HG02623 (cell line): ENCODE measurements around the gene EHBP1.
A peak's percentile ranks its signal among the peaks of the same experiment; 100 is the strongest.

ENCODE experiments used
- ATAC-seq: cut with Tn5 transposase; IDR thresholded peaks from one replicate; pipeline ENCODE4 v1.9.1; 2021; ENCODE audit warnings: moderate library complexity; ENCODE audit not compliant: unreplicated experiment

The EHBP1 gene

GRCh38 chr2:62705007-62705829 is at the start of gene EHBP1:
Gene EHBP1, plus strand, starts transcription at chr2:62705713. Its CDS starts 1,479 bp downstream, at chr2:62707192.
- ATAC-seq, result peak; percentile 95

DNA sequence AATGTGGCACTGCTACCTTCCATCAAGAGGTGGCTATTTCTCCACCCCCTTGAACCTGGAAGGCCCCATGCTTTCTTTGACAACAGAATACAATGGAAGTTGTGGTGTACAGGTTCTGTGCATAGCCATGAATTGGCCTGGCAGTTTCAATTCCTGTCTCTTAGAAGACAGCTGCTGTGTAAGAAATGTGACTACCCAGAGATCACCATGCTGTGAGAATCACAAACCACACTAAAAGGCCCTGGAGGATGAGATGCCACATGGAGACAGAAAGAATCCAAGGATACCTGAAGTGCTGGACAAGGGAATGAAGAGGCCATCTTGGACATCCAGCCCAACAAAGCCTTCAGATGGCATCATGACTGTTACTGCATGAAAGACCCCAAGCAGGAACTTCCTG is 47.7 kb upstream of the EHBP1 start:
- peak; percentile 37 for ATAC-seq

- no peak for ATAC-seq
Observed at GRCh38 chr2:62658891-62659290, 46.6 kb upstream of the EHBP1 start.

GRCh38 chr2:62660087-62660486 is 45.4 kb upstream of the EHBP1 start:
- peak; percentile 76 for ATAC-seq

DNA sequence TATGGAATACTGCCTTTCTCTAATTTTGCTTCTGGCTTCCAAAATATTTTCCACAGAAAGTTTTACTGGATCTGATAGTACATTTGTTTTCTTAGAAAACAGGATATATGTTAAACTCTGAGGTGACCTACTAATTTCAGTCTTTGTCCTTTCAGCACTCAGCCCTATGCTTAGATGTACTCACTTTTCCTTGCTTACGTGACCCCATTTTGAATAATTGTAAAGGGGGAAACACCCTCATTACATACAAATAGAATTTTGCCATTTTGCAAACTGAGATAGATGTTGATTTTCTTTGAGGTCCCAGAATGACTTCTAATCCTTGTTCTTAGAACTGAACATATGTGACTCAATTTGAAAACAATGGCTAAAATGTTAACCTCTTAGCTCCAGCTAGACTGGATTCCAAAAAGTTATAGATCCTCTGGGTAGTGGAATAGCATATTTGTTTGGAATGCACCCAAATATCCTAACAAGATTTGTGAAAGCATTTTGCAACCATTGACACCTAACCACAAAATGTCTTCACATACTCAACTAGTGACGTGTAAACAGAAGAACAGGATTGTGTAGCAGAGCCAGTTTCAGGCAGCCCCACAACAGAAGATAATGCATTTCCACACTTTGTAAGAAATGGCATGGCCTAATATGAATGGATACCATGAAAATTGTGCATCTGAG is 44.8 kb upstream of the EHBP1 start:
- ATAC-seq, result no peak

GRCh38 chr2:62661263-62661635 is 44.3 kb upstream of the EHBP1 start:
- no peak for ATAC-seq

DNA sequence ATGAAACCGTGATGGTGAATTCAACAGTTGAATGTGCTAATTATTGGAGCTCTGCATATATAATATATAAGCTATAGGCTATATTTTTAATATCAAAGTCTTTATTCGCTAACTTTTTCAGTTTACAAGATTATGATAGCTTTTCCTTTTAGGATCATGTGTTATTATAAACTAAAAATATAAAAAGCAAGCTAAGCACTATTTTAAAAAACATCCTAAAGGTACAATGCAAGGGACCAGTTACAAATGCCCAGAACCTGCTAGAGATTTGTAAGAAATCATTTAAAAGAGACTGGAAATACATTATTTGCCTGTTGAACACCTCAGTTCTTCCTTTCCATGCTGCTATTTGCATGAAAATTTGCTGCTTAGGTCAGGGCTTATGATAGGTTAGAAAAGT is 43.4 kb upstream of the EHBP1 start:
- ATAC-seq, result no peak

GRCh38 chr2:62662554-62662953 is 43.0 kb upstream of the EHBP1 start:
- ATAC-seq, result no peak

DNA sequence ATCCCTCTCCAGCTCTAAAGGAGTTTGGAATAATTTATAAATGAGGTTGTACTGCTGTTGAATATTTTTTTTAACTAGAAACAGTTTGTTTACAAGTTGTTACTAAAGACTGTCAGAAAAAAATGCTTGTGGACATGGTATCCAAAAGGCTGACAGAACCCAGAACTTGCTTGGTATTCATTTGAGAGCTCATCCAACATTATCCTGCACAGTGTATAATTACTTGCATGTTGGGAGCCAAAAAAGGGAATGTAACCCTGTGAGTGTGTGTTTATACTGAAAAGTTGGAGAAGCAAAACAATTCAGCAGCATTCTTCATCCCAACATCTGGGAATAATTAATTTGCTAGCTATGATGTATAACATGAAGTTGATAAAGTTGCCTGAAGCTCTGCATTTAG is 42.1 kb upstream of the EHBP1 start:
- ATAC-seq, result no peak

DNA sequence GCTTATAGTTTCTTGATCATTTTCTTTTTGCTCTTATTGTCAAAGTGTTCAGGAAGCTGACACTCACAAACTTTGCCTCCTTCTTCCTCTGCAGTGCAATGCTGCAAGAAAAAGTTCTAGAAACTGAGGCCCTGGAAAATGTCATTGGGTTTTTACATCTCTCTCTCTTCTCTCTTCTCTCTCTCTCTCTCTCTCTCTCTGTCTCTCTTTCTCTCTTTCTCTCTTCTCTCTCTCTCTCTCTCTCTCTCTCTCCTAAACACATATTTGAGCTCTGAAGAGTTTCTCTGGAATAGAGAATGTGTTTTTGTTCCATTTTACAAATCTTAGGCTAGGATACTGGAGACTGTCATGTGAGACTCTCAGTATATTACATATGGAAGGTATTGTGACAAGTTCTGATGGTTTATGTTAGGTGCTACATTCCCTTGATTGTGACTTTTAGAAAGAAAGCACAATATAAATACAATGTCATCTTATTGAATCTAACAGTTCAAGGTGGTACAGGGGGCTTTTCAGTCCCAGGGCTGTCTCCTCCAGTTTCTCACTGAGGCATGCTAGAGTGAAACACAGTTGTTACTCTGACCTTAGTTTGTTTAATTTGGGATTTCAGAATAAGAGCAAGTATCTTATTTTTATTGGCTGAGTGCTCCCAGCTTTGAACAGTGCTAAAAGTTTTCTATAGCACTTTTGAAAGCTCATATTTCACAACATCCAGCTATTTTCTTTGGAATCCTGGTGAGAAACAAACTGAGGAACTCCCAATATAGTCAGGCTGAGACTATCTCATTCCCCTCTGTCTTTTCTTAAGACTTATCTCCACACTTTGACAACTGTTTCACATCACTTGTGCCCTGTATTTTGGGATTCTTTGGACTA is 41.4 kb upstream of the EHBP1 start:
- no peak for ATAC-seq

GRCh38 chr2:62665446-62665845 is 40.1 kb upstream of the EHBP1 start:
- no peak for ATAC-seq

DNA sequence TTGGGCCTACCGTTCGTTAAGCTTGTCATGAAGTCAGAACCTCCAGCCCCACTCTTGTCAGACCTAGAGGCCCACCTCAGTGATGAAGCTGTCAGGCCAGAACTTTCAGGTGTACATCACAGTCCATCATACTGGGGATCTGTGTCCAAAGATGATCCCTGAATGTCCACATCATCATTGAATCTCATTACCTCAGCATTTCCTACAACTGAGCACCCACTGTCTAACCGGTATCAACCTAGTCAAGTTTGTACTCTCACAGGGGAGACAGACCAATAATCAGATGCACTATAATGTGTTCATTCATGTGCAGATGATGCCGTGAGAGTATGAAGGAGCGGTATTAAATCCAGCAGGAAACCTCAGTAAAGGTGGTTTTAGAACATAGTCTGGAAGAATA is 36.3 kb upstream of the EHBP1 start:
- no peak for ATAC-seq

GRCh38 chr2:62672601-62673000 is 32.9 kb upstream of the EHBP1 start:
- no peak for ATAC-seq

- no peak for ATAC-seq
Observed at GRCh38 chr2:62675062-62675461, 30.5 kb upstream of the EHBP1 start.

- no peak for ATAC-seq
Observed at GRCh38 chr2:62685256-62685655, 20.3 kb upstream of the EHBP1 start.

DNA sequence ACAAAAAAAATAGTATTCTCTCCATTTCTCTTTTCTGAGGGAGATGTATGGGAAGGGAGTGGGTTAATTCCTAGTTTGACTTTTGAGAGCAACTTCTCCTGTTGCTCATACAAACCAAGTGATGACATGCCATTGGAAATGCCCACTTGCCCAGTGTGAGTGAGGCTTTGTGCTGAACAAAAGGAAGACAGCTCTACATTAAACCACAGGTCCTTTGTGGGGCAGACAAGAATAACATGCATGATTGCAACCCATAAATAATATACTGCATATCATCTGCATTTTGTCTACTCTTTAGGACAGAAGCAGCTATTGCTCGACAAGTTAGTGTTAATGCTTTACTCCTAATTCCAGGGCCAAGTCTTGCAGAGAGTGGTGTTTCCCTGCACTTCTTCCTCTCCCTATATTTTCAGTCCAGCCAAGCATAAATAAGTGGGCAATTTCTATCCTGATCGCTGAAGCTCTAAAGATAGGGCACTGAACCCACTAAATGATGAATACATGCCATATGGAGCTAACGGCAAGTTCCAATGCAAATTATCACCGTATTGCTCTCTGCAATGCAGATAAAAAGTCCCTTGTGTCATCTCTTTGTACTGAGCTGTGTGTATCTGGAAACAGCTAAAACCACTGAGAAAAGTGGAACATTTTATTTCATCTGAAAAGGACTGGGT is 19.4 kb upstream of the EHBP1 start:
- no peak for ATAC-seq

- no peak for ATAC-seq
Observed at GRCh38 chr2:62687636-62688035, 17.9 kb upstream of the EHBP1 start.

- ATAC-seq, result no peak
Observed at GRCh38 chr2:62688771-62689170, 16.7 kb upstream of the EHBP1 start.

- ATAC-seq, result no peak
Observed at GRCh38 chr2:62691186-62691585, 14.3 kb upstream of the EHBP1 start.

- ATAC-seq, result no peak
Observed at GRCh38 chr2:62692225-62692624, 13.3 kb upstream of the EHBP1 start.

DNA sequence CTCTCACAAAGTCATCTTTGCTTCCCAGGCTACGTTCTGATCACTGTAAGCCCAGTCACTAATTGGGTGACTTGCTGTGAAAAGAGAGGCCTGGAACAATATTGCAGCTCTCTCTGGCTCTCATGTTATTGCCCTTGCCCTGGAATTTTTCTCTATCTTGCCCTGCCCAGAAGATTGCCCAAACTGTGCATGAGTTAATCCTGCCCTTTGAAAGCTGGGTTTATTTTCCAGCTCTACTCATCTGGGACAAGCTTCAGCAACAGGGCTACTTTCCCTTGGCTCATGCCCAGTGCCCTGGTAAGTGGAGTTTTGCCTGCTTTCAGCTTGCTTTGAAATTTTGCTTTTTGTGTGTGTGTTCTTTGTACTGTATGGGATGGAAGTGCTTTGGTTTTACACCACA is 6.9 kb upstream of the EHBP1 start:
- ATAC-seq, result no peak
